ENCODE data around the gene JMJD6. TPM values are rescaled to one million over a fixed set of nuclear protein-coding genes. Genes with fewer than 3 reads are reported as not detected.

JMJD6 gene
- total RNA-seq, 1 experiment from 2014 or later, result 36.4 TPM

DNA sequence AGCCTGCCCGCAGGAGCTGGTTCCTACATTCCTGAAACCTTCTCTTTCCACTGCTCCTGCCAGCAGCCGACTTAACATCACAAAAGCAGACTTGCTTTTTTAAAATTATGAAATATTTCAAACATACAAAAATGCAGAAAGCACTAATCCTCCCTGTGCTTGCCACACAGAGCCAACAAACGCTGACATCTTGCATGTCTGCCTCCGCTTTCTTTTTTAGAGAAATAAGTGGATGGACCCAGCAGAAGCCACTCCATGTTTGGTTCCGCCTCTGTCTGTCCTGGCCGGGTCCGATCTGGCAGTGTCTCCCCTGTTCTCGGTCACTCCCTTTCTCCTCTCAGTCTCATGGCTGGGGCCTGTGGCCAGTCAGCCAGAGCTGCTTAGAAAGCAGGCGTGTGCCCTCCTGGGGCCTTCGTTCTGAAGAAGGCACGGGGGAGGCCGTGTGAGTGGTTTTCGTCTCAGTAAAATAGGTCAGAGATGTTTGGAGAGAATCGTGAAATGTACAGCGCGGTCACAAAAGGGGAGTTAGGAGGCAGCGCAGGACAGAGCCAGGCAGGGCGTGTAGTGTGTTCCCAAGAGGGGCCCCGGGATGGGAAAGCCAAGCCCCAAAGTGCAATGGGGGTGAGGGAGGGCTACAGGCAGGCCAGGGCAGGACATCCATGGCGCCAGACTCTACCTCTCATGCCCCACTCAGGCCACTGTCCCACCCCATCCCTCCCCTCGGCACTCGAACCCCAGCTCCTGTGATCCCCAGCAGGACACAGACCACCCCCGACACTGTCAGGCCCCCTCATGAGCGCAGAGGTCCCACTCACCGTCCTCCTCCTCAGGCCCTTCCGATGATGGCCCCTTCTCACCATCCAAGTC is 38.9 kb downstream of the JMJD6 start:
- Histone ChIP-seq H3K27ac (peak overlapping the region; percentile 53), H3K9me3 (replicated peaks) (no peaks in the 10 kb centered on the region), H3K27me3 (no peaks in the 10 kb centered on the region), H3K36me3 (peaks cover 3% of the 10 kb centered on the region; the same call in 1 of the 2 replicates), H3K4me3 (no peak overlapping the region), H3K4me1 (peaks cover 47% of the 10 kb centered on the region)
- DNase-seq, result no peak

DNA sequence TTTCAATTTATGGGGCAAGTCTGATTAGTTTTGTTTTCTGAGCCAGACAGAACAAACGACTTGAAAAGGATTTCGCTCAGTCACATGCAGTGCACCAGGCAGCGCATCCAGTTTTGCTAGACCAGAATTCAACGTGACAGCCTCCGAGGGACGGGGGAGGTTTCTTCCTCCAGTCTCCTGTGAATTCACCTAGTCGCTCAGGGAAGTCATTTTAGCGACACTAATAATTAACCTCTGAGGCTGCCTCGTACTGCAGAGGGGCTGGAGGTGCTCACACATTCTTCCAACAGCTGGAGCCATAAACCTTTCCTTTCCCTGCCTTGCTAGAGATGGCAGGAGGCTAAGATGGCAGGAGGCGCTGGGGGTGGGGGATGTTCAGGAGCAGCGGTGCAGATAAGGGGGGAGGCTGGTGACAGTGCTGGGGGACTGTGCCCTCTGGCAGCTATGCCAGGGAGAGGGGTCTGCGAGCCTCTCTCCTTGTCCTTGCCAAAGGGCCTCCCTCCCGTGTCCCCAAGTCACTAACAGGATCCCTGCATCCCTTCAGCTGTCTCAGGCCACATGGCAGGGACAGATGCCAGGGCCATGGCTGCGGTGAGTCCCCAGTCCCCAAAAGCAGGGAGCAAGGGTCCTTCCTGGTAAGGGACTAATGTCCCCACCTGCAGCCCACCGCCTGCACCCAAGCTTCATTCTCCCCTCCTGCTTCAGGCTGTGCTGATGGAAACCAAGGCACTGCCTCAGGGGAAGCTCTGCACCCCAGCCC is 39.7 kb downstream of the JMJD6 start:
- Histone ChIP-seq H3K4me1 (peaks cover 53% of the 10 kb centered on the region), H3K4me3 (no peak overlapping the region), H3K27ac (no peak overlapping the region), H3K36me3 (peaks cover 3% of the 10 kb centered on the region; the same call in 1 of the 2 replicates), H3K9me3 (replicated peaks) (no peaks in the 10 kb centered on the region), H3K27me3 (no peaks in the 10 kb centered on the region)
- no peak for DNase-seq

DNA sequence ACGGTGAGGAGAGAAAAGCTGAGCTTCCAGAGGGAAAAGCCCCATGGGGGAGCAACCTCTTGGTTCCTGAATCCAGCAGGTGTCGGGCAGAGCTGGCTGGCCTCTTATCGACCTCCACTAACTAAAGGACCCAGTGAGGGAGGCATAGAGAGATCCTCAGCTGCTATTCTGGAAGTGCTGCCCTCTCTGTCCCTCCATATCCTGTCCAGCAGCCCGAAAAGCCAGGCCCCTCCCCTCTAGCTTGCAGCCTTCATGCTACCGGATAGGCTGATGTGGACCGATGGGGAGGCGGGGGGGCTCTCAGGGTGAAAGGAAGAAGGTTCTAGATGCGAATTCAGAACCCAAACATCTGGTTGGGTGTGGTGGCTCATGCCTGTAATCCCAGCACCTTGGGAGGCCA is 40.6 kb downstream of the JMJD6 start:
- Histone ChIP-seq H3K4me3 (no peak overlapping the region), H3K27me3 (no peaks in the 10 kb centered on the region), H3K4me1 (peaks cover 56% of the 10 kb centered on the region), H3K9me3 (replicated peaks) (no peaks in the 10 kb centered on the region), H3K27ac (no peak overlapping the region), H3K36me3 (no peaks in the 10 kb centered on the region; the same call in 1 of the 2 replicates)
- DNase-seq, result peak in 1 of 2 experiments; percentile 43

DNA sequence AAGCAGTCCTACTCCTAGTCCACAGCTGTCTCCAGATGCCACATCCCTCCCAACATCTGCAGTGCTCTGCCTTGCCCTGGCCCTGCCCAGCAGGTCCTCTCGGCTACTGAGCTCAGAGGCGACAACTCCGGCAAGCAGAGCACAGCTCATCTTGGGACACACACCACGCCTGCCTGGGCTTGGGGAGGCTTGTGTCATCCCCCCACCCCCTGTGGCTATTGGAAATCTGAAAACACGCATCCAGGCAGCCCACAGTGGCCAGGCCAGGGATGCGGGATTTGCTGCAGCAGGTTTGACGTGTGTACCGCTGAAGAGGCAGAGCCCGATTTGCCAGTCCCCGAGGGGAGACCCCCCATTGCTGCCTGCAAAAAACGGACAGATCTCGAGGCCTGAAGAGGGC is 41.0 kb downstream of the JMJD6 start:
- H3K36me3 ChIP-seq, result no peaks in the 10 kb centered on the region; the same call in 1 of the 2 replicates
- no peak overlapping the region for H3K27ac ChIP-seq
- H3K9me3 ChIP-seq (replicated peaks), result no peaks in the 10 kb centered on the region
- no peaks in the 10 kb centered on the region for H3K27me3 ChIP-seq
- peaks cover 57% of the 10 kb centered on the region for H3K4me1 ChIP-seq
- H3K4me3 ChIP-seq, result no peak overlapping the region
- no peak for DNase-seq

DNA sequence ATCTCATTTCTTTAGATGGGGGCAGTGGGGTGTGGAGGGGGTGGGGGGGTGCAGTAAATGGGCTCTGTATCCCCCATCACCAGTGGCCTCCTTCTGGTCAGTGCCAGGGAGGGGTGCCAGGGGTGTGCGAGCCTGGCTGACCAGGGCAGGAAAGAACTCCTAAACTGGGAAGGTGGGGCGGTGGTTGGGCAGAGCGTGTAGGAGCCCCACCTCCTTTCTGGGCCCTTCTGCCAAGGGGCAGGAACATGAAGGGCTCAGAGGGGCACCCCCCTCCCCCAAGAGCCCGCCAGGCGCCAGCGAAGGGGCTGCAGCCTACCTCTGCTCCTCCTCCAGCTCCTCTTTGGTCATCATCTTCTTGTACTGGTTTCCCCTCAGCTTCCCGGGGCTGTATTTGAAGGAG is 41.6 kb downstream of the JMJD6 start:
- H3K9me3 ChIP-seq (replicated peaks), result no peaks in the 10 kb centered on the region
- peaks cover 57% of the 10 kb centered on the region for H3K4me1 ChIP-seq
- H3K27ac ChIP-seq, result no peak overlapping the region
- DNase-seq, result no peak
- H3K4me3 ChIP-seq, result no peak overlapping the region
- H3K36me3 ChIP-seq, result no peaks in the 10 kb centered on the region; the same call in 1 of the 2 replicates
- H3K27me3 ChIP-seq, result no peaks in the 10 kb centered on the region

DNA sequence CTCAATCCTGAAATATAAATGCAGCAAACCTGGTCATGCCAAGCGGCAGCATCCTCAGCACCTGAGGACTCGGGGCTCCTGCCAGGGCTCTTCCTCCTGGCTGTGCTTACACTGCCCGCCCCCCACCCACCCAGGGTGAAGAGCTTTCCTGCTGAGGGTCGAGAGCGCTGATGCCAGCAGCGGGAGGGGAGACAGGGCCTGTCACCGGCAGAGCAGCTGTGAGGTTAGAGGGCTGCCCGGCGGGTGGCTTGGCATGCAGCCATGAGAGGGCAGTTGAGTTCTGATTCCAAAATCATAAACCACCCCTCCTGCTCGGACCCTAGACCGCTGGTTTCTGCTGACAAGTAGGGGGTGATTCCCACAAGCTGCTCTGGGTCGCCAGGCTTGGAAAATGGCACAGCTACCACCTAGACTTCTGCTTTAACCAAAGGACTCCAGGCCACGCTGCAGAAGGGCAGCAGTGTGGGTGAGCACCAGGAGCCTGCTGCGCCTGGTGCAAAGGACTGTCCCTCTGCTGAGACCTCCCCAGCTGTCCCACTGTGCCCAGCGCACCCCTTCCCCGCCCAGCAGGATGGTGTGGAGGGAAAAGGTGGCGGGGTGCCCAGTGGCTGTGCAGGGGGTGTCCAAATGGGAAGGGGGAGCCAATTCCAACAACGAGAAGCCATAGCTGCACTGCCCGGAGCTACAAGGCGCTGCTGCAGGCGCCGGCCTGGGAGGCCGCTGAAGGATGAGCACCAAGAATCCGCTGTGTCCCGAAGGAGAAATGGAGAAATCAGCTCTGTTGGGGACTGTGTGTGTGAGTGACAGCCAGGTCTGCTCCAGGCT is 42.3 kb downstream of the JMJD6 start:
- Histone ChIP-seq H3K36me3 (no peaks in the 10 kb centered on the region; the same call in 1 of the 2 replicates), H3K4me3 (no peak overlapping the region), H3K4me1 (peaks cover 53% of the 10 kb centered on the region), H3K27me3 (no peaks in the 10 kb centered on the region), H3K27ac (peak overlapping the region; percentile 89), H3K9me3 (replicated peaks) (no peaks in the 10 kb centered on the region)
- peak; percentile 79 to 80 for DNase-seq

DNA sequence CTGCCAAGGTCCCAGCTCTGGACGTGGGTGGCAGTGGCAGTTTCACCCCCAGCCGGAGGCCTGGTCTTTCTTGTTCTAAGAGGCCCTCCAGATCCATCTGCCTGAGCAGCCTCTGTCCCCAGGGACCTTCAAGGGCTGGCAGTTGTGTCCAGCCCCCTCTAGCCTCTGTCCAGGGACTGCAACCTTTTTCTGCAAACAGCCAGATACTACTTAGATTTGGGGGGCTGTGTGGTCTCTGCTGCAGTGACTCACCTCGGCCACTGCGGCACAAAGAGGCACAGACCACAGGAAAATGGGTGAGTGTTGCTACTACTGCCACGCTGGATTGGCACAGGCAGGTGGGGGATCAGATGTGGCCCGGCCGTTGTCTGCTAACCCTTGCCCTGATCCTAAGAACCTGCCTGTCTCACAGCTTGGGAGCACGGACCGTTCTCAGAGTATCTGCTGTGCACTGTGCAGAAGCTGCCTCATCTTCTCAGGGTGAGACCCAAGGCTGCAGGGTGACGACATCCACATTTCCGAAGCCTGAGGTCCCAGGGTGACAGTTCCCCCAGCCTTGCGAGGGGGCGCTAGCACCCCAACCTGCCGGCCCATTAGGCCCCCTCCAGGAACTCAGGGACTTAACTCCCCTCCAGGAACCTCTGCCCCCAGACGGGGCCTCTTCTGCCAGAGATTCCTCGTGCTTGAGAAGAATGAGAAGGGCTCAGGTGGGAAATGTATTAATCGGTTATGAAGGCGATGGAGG is 43.2 kb downstream of the JMJD6 start:
- Histone ChIP-seq H3K4me1 (peaks cover 46% of the 10 kb centered on the region), H3K36me3 (no peaks in the 10 kb centered on the region; the same call in 1 of the 2 replicates), H3K27me3 (no peaks in the 10 kb centered on the region), H3K27ac (peak overlapping the region; percentile 89), H3K4me3 (peak overlapping the region; percentile 5), H3K9me3 (replicated peaks) (no peaks in the 10 kb centered on the region)
- DNase-seq, result peak; percentile 93

DNA sequence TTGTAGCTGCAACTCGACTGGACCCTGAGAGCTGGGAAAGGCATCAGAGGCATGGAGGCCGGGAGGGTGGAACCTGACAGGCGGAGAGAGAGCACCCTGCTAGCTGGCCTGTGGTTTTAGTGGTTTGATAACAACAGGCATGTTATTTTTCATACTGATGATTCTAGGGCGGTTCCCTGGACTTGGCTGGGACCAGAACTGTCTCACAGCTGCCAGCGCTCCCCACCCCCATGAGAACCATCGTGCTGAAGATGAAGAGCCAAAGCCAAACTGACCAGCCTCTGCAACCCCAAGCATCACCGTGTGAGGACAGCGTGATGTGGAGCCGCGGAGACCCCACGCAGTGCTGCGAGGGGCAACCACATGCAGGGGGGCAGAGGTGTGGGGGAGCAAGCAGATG is 44.1 kb downstream of the JMJD6 start:
- no peaks in the 10 kb centered on the region for H3K9me3 ChIP-seq (replicated peaks)
- H3K27ac ChIP-seq, result peak overlapping the region; percentile 89
- peak overlapping the region; percentile 5 for H3K4me3 ChIP-seq
- peak in 1 of 2 experiments; percentile 88 for DNase-seq
- no peaks in the 10 kb centered on the region; the same call in 1 of the 2 replicates for H3K36me3 ChIP-seq
- peaks cover 43% of the 10 kb centered on the region for H3K4me1 ChIP-seq
- no peaks in the 10 kb centered on the region for H3K27me3 ChIP-seq

DNA sequence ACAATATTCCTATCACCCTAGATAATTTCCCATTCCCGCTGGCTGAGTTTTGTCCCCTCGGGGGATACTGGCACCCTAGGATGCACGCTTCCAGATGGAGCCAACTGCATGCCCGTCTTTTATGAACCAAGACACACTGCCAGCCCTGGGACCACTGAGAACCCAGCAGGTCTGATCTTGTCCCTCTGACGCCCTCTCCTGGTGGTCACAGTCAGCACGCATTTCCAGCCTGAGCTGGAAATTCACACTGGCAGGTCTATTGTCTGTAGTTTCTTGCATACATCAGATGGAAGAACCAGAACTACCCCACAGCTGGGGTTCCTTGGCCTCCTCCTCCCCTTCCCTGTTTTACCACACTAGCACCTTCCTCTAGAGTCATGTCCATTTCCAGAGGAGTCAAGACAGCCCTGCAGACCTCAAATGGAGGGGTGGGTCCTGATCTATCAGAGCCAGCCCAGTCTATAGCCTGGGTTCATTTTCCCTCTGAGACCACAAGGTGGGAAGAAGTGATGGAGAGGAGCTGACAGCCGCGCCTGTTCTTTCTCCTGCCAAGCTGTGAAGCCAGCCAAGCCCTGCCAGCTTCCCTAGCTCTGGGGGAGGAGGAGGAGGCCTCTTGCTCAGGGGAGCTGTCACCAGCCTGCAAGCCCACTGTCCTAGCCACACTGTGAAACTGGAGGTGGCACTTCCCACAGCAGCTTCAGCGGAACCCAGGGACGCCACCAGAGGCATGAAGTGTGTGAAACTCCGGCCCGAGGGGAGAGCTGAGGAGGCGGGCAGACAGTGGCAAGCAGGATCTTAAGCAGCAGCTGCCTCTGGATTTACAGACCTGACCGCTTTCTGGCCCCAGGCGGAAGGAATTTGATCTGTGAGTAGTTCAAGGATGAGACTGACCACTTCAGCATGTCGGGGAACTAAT is 44.9 kb downstream of the JMJD6 start:
- no peaks in the 10 kb centered on the region for H3K27me3 ChIP-seq
- peak; percentile 99 to 100 for DNase-seq
- H3K36me3 ChIP-seq, result no peaks in the 10 kb centered on the region
- no peak overlapping the region for H3K4me3 ChIP-seq
- H3K4me1 ChIP-seq, result peaks cover 43% of the 10 kb centered on the region
- H3K9me3 ChIP-seq (replicated peaks), result no peaks in the 10 kb centered on the region
- peak overlapping the region; percentile 89 for H3K27ac ChIP-seq

DNA sequence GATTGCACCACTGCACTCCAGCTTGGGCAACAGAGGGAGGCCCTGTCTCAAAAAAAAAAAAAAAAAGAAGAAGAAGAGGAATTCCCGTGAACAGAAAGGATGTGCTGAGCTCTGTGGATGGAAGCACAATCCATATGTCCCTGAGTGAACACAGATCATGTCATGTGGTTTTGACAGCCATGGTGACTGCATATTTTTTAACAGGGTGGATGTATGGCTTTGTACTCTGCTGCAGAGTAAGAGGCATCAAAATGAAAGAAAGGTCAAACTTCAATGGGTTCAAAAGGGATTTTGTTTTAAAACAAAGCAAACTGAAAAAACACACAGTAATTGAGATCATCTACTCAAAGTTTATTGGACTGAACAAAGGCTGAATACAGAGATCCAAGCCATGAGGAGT is 47.2 kb downstream of the JMJD6 start:
- H3K27ac ChIP-seq, result no peak overlapping the region
- H3K36me3 ChIP-seq, result no peaks in the 10 kb centered on the region
- H3K27me3 ChIP-seq, result no peaks in the 10 kb centered on the region

DNA sequence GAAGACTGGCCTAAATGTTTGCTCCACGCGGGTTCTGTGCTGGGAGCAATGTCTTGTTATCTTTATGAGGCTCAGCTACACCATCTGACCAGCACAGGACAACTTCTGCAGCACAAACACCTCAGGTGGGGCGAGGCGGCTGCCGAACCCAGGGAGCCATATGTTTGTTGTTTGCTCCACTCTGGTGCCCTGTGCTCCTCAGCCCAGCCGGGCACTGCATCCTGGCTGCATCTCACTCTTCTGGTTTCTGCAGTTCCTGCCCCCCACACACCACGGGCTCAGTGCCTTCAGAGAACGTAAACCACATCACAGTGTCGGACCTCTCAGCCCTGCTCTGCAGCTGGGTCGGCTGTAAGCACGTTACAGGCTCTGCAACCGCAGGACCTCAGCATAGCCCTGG is 48.1 kb downstream of the JMJD6 start:
- no peaks in the 10 kb centered on the region for H3K27me3 ChIP-seq
- H3K36me3 ChIP-seq, result no peaks in the 10 kb centered on the region
- DNase-seq, result no peak
- no peaks in the 10 kb centered on the region for H3K9me3 ChIP-seq (replicated peaks)
- no peak overlapping the region for H3K27ac ChIP-seq
- peaks cover 24% of the 10 kb centered on the region for H3K4me1 ChIP-seq
- H3K4me3 ChIP-seq, result no peak overlapping the region

More for the DNA sequence above, 47.2 kb downstream of the JMJD6 start:
- no peak for DNase-seq
- Histone ChIP-seq H3K4me3 (no peak overlapping the region), H3K9me3 (replicated peaks) (no peaks in the 10 kb centered on the region), H3K4me1 (peaks cover 33% of the 10 kb centered on the region)

DNA sequence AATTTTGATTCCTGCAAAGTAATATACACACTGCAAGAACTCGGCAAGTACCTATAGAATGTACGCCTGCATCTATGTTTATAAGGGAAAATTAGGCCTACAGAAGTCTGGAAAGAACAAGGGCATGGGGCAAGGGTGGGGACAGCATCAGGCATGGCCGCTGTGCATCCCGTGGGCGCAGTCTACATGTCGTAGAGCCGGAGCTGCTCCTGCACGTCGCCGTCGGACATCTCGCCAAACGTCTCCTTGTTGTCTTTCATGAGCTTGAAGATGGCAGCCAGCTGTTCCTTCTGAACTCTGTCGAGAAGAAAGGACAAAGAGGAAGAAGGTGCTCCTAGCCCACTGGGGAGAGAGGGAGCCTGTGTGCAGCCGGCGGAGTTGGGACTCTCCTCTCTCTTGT is 49.0 kb downstream of the JMJD6 start:
- Histone ChIP-seq H3K4me3 (no peak overlapping the region), H3K27ac (no peak overlapping the region), H3K27me3 (no peaks in the 10 kb centered on the region), H3K4me1 (peaks cover 15% of the 10 kb centered on the region), H3K9me3 (replicated peaks) (no peaks in the 10 kb centered on the region), H3K36me3 (no peaks in the 10 kb centered on the region)
- no peak for DNase-seq

DNA sequence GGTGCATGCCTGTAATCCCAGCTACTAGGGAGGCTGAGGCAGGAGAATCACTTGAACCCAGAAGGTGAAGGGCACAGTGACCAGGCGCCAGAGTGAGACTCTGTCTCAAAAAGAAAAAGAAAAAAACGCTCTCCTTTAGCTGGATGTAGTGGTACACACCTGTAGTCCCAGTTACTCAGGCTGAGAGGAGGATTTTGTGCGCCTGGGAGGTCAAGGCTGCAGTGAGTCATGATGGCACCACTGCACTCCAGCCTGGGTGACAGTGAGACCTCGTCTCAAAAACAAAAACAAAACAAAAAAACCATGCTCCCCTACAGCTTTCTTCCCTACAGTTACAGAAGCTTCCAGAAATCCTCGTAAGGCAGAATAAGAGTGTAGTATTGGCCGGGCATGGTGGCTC is 49.8 kb downstream of the JMJD6 start:
- H3K4me3 ChIP-seq, result no peak overlapping the region
- H3K9me3 ChIP-seq (replicated peaks), result no peaks in the 10 kb centered on the region
- H3K27ac ChIP-seq, result no peak overlapping the region
- no peaks in the 10 kb centered on the region for H3K36me3 ChIP-seq
- H3K4me1 ChIP-seq, result peaks cover 9% of the 10 kb centered on the region
- no peak for DNase-seq
- H3K27me3 ChIP-seq, result no peaks in the 10 kb centered on the region
